Ectodermal cell (in vitro differentiated cells): ENCODE results near the gene GPC5.

Experiments
- H3K27ac ChIP-seq: 2 replicates; pipeline ENCODE4 v1.7.0; 2013; ENCODE audit warnings: mild to moderate bottlenecking, low read depth, low read length; ENCODE audit not compliant: insufficient read depth, poor library complexity, severe bottlenecking
- H3K27me3 ChIP-seq: 2 replicates; pipeline ENCODE4 v1.7.0; 2013; ENCODE audit warnings: mild to moderate bottlenecking, low read length; ENCODE audit not compliant: insufficient read depth, control insufficient read depth, poor library complexity, severe bottlenecking
- H3K36me3 ChIP-seq: one replicate; pipeline ENCODE4 v1.7.0; 2013; ENCODE audit warnings: low read length; ENCODE audit not compliant: control insufficient read depth, insufficient read depth
- H3K4me1 ChIP-seq: one replicate; pipeline ENCODE4 v1.7.0; 2013; ENCODE audit warnings: low read length; ENCODE audit not compliant: control insufficient read depth, insufficient read depth
- H3K4me3 ChIP-seq: 2 replicates; pipeline ENCODE4 v1.7.0; 2013; ENCODE audit warnings: low read depth, low read length, control low read depth; ENCODE audit not compliant: insufficient read depth
- H3K9me3 ChIP-seq: 2 replicates; pipeline ENCODE4 v1.7.0; 2013; ENCODE audit warnings: mild to moderate bottlenecking, low read length, moderate library complexity; ENCODE audit not compliant: control insufficient read depth
- WGBS, 2 experiments: methylation state at CpG; one replicate each; pipeline ENCODE4 v1.1.7; 2013; ENCODE audit warnings: missing lambda C conversion rate in 2 of 2; 5-methylcytosine and 5-hydroxymethylcytosine counted together

GPC5 gene

GRCh38 chr13:92566767-92567166 lies 1168.3 kb downstream of the GPC5 start:
- H3K27me3 ChIP-seq, result no peaks in the 10 kb centered on the region
- H3K4me1 ChIP-seq, result no peaks in the 10 kb centered on the region
- H3K4me3 ChIP-seq, result no peak overlapping the region
- H3K36me3 ChIP-seq, result no peaks in the 10 kb centered on the region
- no peak overlapping the region for H3K27ac ChIP-seq
- H3K9me3 ChIP-seq, result no peaks in the 10 kb centered on the region

- 72 to 85% methylated on average over 3 to 4 of the region's 4 CpGs for WGBS, 2 experiments
- no peaks in the 10 kb centered on the region for H3K9me3 ChIP-seq
Observed at GRCh38 chr13:92572190-92572589, 1173.8 kb downstream of the GPC5 start.

GRCh38 chr13:92573467-92574057 lies 1175.1 kb downstream of the GPC5 start:
- Histone ChIP-seq H3K27ac (no peak overlapping the region), H3K4me3 (no peak overlapping the region), H3K4me1 (no peaks in the 10 kb centered on the region), H3K36me3 (no peaks in the 10 kb centered on the region), H3K27me3 (no peaks in the 10 kb centered on the region), H3K9me3 (no peaks in the 10 kb centered on the region)
- WGBS, 2 experiments, result 52 to 53% methylated on average over 10 of the region's 10 CpGs

More at GRCh38 chr13:92572190-92572589, 1173.8 kb downstream of the GPC5 start:
- Histone ChIP-seq H3K27me3 (no peaks in the 10 kb centered on the region), H3K4me3 (no peak overlapping the region), H3K36me3 (no peaks in the 10 kb centered on the region), H3K4me1 (no peaks in the 10 kb centered on the region), H3K27ac (no peak overlapping the region)

- H3K36me3 ChIP-seq, result no peaks in the 10 kb centered on the region
- no peak overlapping the region for H3K27ac ChIP-seq
- 93 to 100% methylated on average over 1 of the region's 1 CpG for WGBS, 2 experiments
- no peak overlapping the region for H3K4me3 ChIP-seq
- H3K9me3 ChIP-seq, result no peaks in the 10 kb centered on the region
- no peaks in the 10 kb centered on the region for H3K4me1 ChIP-seq
- H3K27me3 ChIP-seq, result no peaks in the 10 kb centered on the region
Observed at GRCh38 chr13:92574499-92574898, 1176.1 kb downstream of the GPC5 start.

- 97 to 100% methylated on average over 1 of the region's 2 CpGs for WGBS, 2 experiments
- Histone ChIP-seq H3K4me3 (no peak overlapping the region), H3K27ac (no peak overlapping the region), H3K27me3 (no peaks in the 10 kb centered on the region), H3K4me1 (no peaks in the 10 kb centered on the region), H3K9me3 (no peaks in the 10 kb centered on the region), H3K36me3 (no peaks in the 10 kb centered on the region)
Observed at GRCh38 chr13:92575777-92576176, 1177.4 kb downstream of the GPC5 start.

- 92 to 96% methylated on average over 6 of the region's 6 CpGs for WGBS, 2 experiments
- H3K36me3 ChIP-seq, result no peaks in the 10 kb centered on the region
- H3K4me3 ChIP-seq, result no peak overlapping the region
Observed at GRCh38 chr13:92578358-92578757, 1179.9 kb downstream of the GPC5 start.

GRCh38 chr13:92589955-92590354 lies 1191.5 kb downstream of the GPC5 start:
- Histone ChIP-seq H3K27me3 (no peaks in the 10 kb centered on the region), H3K9me3 (no peaks in the 10 kb centered on the region), H3K4me1 (no peaks in the 10 kb centered on the region), H3K36me3 (no peaks in the 10 kb centered on the region), H3K27ac (no peak overlapping the region), H3K4me3 (no peak overlapping the region)
- WGBS, 2 experiments, result 91 to 92% methylated on average over 4 of the region's 4 CpGs

More at GRCh38 chr13:92578358-92578757, 1179.9 kb downstream of the GPC5 start:
- H3K9me3 ChIP-seq, result no peaks in the 10 kb centered on the region
- no peaks in the 10 kb centered on the region for H3K4me1 ChIP-seq
- H3K27ac ChIP-seq, result no peak overlapping the region
- no peaks in the 10 kb centered on the region for H3K27me3 ChIP-seq

GRCh38 chr13:92590503-92590908 lies 1192.1 kb downstream of the GPC5 start:
- Histone ChIP-seq H3K4me1 (no peaks in the 10 kb centered on the region), H3K9me3 (no peaks in the 10 kb centered on the region), H3K27ac (no peak overlapping the region), H3K27me3 (no peaks in the 10 kb centered on the region), H3K36me3 (no peaks in the 10 kb centered on the region), H3K4me3 (no peak overlapping the region)
- 84 to 87% methylated on average over 5 of the region's 5 CpGs for WGBS, 2 experiments

GRCh38 chr13:92591117-92591516 lies 1192.7 kb downstream of the GPC5 start:
- no peak overlapping the region for H3K27ac ChIP-seq
- WGBS, 2 experiments, result 72 to 78% methylated on average over 5 of the region's 5 CpGs
- H3K4me1 ChIP-seq, result no peaks in the 10 kb centered on the region
- H3K4me3 ChIP-seq, result no peak overlapping the region
- no peaks in the 10 kb centered on the region for H3K36me3 ChIP-seq
- H3K9me3 ChIP-seq, result no peaks in the 10 kb centered on the region
- H3K27me3 ChIP-seq, result no peaks in the 10 kb centered on the region

- Histone ChIP-seq H3K27me3 (no peaks in the 10 kb centered on the region), H3K9me3 (no peaks in the 10 kb centered on the region), H3K36me3 (no peaks in the 10 kb centered on the region), H3K4me3 (no peak overlapping the region), H3K27ac (no peak overlapping the region), H3K4me1 (no peaks in the 10 kb centered on the region)
- WGBS, 2 experiments, result 89% methylated on average over 7 of the region's 7 CpGs
Observed at GRCh38 chr13:92592757-92593156, 1194.3 kb downstream of the GPC5 start.

- H3K27ac ChIP-seq, result no peak overlapping the region
Observed at GRCh38 chr13:92602560-92602959, 1204.1 kb downstream of the GPC5 start.

More at GRCh38 chr13:92602560-92602959, 1204.1 kb downstream of the GPC5 start:
- 97 to 100% methylated on average over 1 of the region's 1 CpG for WGBS, 2 experiments
- Histone ChIP-seq H3K27me3 (no peaks in the 10 kb centered on the region), H3K9me3 (no peaks in the 10 kb centered on the region), H3K36me3 (no peaks in the 10 kb centered on the region), H3K4me3 (no peak overlapping the region), H3K4me1 (no peaks in the 10 kb centered on the region)
